Measurements from ENCODE around the gene ANO2. TPM values are rescaled to one million over a fixed set of nuclear protein-coding genes. Genes with fewer than 3 reads are reported as not detected.

Gene ANO2
- total RNA-seq, 6 experiments from 2014 or later: 0.15 to 0.51 (median 0.25) TPM; not detected in 3

DNA sequence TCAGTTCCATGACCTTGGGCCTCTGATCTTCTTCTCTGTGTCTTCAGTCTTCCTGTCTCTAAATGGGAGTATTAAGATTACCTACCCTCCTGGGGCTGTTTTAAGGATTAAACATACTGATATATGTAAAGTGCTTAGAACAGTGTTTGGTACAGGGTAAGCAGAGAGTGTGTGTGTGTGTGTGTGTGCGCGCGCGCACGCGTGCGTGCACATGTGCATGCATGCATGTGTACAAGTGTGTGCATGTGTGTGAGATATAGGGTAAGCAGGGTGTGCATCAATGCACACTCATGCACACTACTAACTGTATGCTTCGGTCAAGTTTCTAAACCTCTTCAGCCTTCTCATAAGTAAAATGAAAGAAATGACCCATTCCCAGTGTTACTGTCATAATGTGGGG lies 316.6 kb downstream of the ANO2 start:
- Mint-ChIP-seq H3K9me3 (no peaks in the 10 kb centered on the region; the same call in 1 of the 2 replicates), H3K4me1 (ENCODE audit: low read depth) (no peaks in the 10 kb centered on the region), H3K27me3 (ENCODE audit: insufficient read depth) (peaks cover 47% of the 10 kb centered on the region), H3K4me3 (no peak overlapping the region), H3K36me3 (ENCODE audit: low read depth) (no peaks in the 10 kb centered on the region), H3K27ac (no peak overlapping the region)
- TF ChIP-seq, protein P1, sequence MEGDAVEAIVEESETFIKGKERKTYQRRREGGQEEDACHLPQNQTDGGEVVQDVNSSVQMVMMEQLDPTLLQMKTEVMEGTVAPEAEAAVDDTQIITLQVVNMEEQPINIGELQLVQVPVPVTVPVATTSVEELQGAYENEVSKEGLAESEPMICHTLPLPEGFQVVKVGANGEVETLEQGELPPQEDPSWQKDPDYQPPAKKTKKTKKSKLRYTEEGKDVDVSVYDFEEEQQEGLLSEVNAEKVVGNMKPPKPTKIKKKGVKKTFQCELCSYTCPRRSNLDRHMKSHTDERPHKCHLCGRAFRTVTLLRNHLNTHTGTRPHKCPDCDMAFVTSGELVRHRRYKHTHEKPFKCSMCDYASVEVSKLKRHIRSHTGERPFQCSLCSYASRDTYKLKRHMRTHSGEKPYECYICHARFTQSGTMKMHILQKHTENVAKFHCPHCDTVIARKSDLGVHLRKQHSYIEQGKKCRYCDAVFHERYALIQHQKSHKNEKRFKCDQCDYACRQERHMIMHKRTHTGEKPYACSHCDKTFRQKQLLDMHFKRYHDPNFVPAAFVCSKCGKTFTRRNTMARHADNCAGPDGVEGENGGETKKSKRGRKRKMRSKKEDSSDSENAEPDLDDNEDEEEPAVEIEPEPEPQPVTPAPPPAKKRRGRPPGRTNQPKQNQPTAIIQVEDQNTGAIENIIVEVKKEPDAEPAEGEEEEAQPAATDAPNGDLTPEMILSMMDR (IDR thresholded peaks at IDR 0.05): no peak
- DNase-seq: no peak

DNA sequence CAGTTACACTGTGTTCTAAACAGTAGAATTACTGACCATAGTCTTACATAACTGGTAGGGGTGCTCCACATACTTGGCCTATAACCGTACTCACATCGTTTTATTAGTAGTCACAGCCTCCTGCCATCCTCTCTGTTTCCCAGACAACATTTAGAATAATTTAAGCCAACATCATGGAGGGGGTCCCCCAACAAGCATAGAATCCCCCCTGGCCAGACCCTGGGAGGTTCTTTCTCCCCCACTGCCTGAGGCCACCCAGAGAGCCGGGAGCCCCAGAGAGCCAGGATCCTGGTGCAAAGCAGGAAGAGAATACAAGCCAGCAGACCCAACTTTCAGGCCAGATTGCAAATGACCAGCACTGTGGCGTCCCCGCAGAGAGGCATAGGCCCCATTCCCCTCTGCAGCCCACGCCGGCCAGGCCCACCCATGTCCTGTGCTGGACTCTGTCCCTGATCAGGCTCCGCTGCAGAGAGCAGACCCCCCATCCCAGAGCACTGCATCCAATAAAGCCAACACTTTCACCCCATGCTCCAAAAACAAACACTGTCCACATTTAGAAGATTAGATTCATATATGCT lies 317.9 kb downstream of the ANO2 start:
- Mint-ChIP-seq H3K4me3 (no peak overlapping the region), H3K27me3 (ENCODE audit: insufficient read depth) (peaks cover 46% of the 10 kb centered on the region), H3K9me3 (no peaks in the 10 kb centered on the region; the same call in 1 of the 2 replicates), H3K4me1 (ENCODE audit: low read depth) (no peaks in the 10 kb centered on the region), H3K36me3 (ENCODE audit: low read depth) (no peaks in the 10 kb centered on the region), H3K27ac (no peak overlapping the region)
- TF ChIP-seq, protein P1 (IDR thresholded peaks at IDR 0.05): no peak
- no peak for DNase-seq

DNA sequence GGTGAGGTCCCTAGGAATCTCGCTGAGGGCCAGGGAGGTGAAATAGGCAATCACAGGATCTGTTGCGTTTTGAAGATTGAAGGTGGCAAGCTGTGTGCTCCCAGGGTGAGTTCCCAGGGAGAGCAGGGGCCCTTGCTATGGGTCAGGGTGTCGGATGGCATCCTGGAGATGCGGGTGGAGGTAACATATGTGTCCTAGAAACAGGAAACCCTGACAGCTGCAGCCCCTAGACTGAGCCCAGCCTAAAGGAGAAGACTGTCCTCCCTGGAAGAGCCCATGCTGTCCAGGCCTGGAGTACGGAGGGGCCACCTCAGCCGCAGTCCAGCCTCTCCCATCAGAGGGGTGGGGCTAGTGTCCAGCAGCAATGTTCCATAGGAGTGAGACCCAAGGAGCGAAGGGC lies 318.9 kb downstream of the ANO2 start:
- Mint-ChIP-seq H3K27me3 (ENCODE audit: insufficient read depth) (peaks cover 37% of the 10 kb centered on the region), H3K4me3 (no peak overlapping the region), H3K4me1 (ENCODE audit: low read depth) (no peaks in the 10 kb centered on the region), H3K9me3 (no peaks in the 10 kb centered on the region; the same call in 1 of the 2 replicates), H3K27ac (no peak overlapping the region), H3K36me3 (ENCODE audit: low read depth) (no peaks in the 10 kb centered on the region)
- DNase-seq: no peak
- TF ChIP-seq, protein P1 (IDR thresholded peaks at IDR 0.05): no peak

DNA sequence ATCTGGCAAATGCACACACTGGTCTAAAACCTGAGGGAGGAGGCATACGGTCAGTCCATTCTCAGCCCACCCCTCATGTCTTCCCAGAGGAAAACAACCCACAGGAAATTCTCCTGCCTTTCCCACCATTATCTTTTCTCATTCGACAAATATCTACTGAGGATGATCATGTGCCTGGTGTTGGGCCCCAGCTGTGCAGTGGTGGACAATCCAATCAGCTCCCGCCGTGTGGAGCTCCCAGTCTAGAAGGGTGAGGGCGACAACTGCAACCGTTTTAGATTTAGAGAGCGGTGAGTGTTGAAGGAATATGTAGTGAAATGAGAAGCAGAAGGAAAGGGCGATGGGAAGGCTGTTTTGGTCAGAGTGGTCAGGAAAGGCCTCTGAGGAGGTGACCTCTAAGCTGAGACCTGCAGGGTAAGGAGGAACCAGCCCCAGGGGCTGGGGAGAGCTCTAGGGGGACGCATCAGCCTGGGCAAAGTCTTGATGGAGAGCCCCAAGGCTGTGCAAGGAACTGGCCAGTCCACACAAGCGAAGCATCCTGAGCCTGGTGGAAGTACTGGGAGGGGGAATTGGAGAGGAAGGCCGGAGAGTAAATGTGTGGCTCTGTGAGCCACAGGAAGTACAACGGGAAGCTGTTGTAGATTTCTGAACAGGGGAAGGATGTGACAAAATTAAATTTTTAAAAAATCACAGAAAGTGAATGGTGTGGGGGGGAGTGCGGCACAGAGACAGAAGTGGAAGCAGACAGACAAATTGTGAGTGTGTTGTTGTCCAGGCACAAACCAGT lies 320.4 kb downstream of the ANO2 start:
- no peak overlapping the region for H3K27ac Mint-ChIP-seq
- no peaks in the 10 kb centered on the region for H3K4me1 Mint-ChIP-seq (ENCODE audit: low read depth)
- no peak overlapping the region for H3K4me3 Mint-ChIP-seq
- H3K27me3 Mint-ChIP-seq (ENCODE audit: insufficient read depth): peaks cover 34% of the 10 kb centered on the region
- TF ChIP-seq, protein P1 (IDR thresholded peaks at IDR 0.05): no peak
- DNase-seq: no peak
- H3K9me3 Mint-ChIP-seq: no peaks in the 10 kb centered on the region; the same call in 1 of the 2 replicates
- no peaks in the 10 kb centered on the region for H3K36me3 Mint-ChIP-seq (ENCODE audit: low read depth)

DNA sequence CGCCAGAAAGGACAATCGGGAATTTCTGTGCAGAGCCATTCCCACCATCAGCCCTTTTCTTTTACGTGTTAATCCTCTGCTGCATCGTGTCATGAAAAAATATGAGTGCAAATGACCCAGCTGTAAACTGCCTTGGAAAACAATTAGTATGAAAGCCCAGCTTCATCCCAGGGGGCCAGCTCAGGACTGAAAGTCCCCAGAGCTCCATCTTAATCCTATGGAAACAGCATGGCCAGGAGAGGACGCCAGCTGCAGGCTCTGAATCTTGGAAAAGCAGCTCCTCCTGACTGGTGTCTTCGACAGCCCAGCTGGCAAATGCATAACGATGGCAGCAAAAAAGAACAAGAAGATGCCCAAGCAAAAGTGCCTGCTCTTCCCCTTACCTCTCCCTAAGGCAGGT lies 321.6 kb downstream of the ANO2 start:
- Mint-ChIP-seq H3K4me3 (no peak overlapping the region), H3K4me1 (ENCODE audit: low read depth) (no peaks in the 10 kb centered on the region), H3K27ac (no peak overlapping the region), H3K9me3 (peaks cover 3% of the 10 kb centered on the region; the same call in 1 of the 2 replicates), H3K27me3 (ENCODE audit: insufficient read depth) (peaks cover 37% of the 10 kb centered on the region), H3K36me3 (ENCODE audit: low read depth) (no peaks in the 10 kb centered on the region)
- TF ChIP-seq, protein P1 (IDR thresholded peaks at IDR 0.05): no peak
- no peak for DNase-seq

Data from HFFc6 (cell line).